Right lobe of liver (tissue), 6 donors: ENCODE results near the gene VSIG2. TPM values are rescaled to one million over a fixed set of nuclear protein-coding genes. Genes with fewer than 3 reads are reported as not detected.

Source experiments
- ATAC-seq, 4 donors: fragments of 200-7000 bp; cut with Tn5 transposase; one replicate each; pipeline ENCODE4 v1.9.1; 2020; ENCODE audit warnings: mild to moderate bottlenecking in 4 of 4, moderate library complexity in 4 of 4
- DNase-seq, 3 donors: peaks; one replicate each; pipeline ENCODE4 v3.0.0-alpha.2; 2020
- H3K27ac ChIP-seq, 3 donors: fragments of 200-600 bp; one replicate each; pipeline ENCODE4 v1.8.0; 2022
- H3K27me3 ChIP-seq, 2 donors: fragments of 200-600 bp; one replicate each; pipeline ENCODE4 v1.8.0; 2022
- H3K36me3 ChIP-seq, 4 donors: fragments of 200-600 bp; sonication (generic) in 1 of 4; one replicate each; pipeline versions ENCODE4 v1.5.1 to v1.8.0; 2017 to 2022; ENCODE audit warnings: control low read depth in 1 of 4
- H3K4me1 ChIP-seq, 4 donors: fragments of 200-600 bp; sonication (generic) in 1 of 4; one replicate each; pipeline versions ENCODE4 v1.5.1 to v1.8.0; 2017 to 2022; ENCODE audit warnings: control low read depth in 1 of 4
- H3K4me3 ChIP-seq, 3 donors: fragments of 200-600 bp; one replicate each; pipeline ENCODE4 v1.8.0; 2022
- H3K9me3 ChIP-seq, 4 donors: fragments of 200-600 bp; sonication (generic) in 1 of 4; one replicate each; pipeline versions ENCODE4 v1.5.1 to v1.8.0; 2017 to 2022; ENCODE audit warnings: control low read depth in 1 of 4
- CTCF ChIP-seq, 4 donors: fragments of 200-600 bp in 3 of 4; fragments of 450-650 bp in 1 of 4; IDR thresholded peaks; one replicate each; pipeline versions ENCODE4 v1.5.1 to v1.8.0; 2016 to 2022; ENCODE audit warnings: antibody characterized with exemption in 4 of 4, mild to moderate bottlenecking in 2 of 4
- POLR2A ChIP-seq: fragments of 450-650 bp; IDR thresholded peaks from one replicate; pipeline ENCODE4 v1.6.1; 2017; ENCODE audit warnings: antibody characterized with exemption, mild to moderate bottlenecking
- WGBS: methylation state at CpG from one replicate; pipeline ENCODE4 v1.1.6; 2018; ENCODE audit warnings: low coverage, low lambda C conversion rate; ENCODE audit not compliant: insufficient coverage; ENCODE audit errors: missing lambda C conversion rate; 5-methylcytosine and 5-hydroxymethylcytosine counted together
- intact Hi-C, 2 donors: fragments of 100-400 bp; cut with DNase I; formaldehyde crosslinking; loops; one replicate each; pipeline versions ENCODE4 v1.11.2 to v1.14.1; 2022
- total RNA-seq, 6 experiments: library from RNA; depleted of rRNA in 2 of 6; stranded (reverse); fragments of >200 nt in 2 of 6; fragmentation: NEBNext Ultra II Directional in 3 of 6; extraction: Animal tissue kit (Norgen Biotek cat#: 25700) in 3 of 6; gene quantifications; one replicate each; pipeline versions ENCODE4 v1.1.0 to v1.2.4, GENCODE V29; 2016 to 2023
- donor health status: DM: no; HTN: yes; CAD: no.
- donor health status: DM: no; HTN: no; CAD: no.
- donor health status: DM: no; HTN: no; CAD: no.
- donor health status: DM: no; HTN: yes; CAD: no.
- donor health status: DM: no; HTN: yes; CAD: no.

The VSIG2 gene
- total RNA-seq, 6 experiments from 2014 or later: 0.68 to 1.4 (median 0.83) TPM; not detected in 1

DNA sequence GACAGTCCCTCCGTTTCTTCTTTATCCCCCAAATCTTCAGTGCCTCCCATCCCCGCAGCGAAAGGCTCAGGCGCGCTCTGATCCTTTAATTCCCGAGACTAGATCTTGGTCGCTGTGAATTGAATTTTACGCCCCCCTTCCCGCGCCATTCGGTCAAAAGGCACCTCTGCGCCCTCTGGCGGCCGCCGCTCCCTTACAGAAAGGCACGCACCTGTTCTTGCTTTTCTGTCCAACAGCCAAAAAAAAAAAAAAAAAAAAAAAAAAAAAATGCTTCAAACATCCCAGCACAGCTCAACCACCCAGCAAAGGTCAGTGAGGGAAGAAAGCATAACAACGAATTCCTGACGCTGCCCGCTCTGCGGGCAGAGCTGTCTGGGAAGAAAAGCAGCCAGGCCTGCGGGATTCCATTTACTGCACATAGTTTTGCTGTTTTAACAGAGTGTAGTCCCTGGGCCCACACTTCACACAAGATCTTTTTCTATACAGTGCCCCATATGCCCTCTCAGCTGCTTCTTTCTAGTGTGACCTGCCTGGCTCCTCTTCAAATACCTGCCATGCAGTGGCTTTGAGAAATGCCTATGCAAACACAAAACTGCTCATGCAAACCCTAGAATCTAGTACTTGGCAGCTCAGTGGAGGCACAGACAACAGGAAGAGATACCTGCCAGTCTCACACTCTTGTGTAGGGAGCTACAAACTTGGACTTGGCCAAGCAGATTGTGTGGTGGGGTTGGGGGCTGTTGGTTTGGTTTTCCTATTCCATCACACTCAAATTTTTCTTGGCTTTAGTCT, 11.3 kb upstream of the VSIG2 start:
- Histone ChIP-seq H3K9me3 (no peaks in the 10 kb centered on the region), H3K27me3 (peaks cover 0 to 25% of the 10 kb centered on the region in 2 donors), H3K4me1 (peaks cover 0 to 26% (median 5%) of the 10 kb centered on the region in 4 donors), H3K4me3 (peak overlapping the region; percentile 53 to 55 (median 54)), H3K27ac (peak overlapping the region in 2 of 3 donors; percentile 29 to 53), H3K36me3 (peaks cover 0 to 14% (median 0%) of the 10 kb centered on the region in 4 donors)
- intact Hi-C loops: loop anchor here (5.0 kb wide), 1 partner anchor 91 kb away; the partner anchor contains the start of genes SIAE (in 2 of the 2) and SPA17 (in 2 of the 2)
- TF ChIP-seq CTCF (IDR thresholded peaks at IDR 0.05) (peak; percentile 67 to 73 (median 70)), POLR2A (no peak)
- DNase-seq (peak; percentile 82 to 88 (median 85)), ATAC-seq (peak; percentile 46 to 68 (median 55))
- WGBS: 4% methylated on average over 20 of the region's 21 CpGs

DNA sequence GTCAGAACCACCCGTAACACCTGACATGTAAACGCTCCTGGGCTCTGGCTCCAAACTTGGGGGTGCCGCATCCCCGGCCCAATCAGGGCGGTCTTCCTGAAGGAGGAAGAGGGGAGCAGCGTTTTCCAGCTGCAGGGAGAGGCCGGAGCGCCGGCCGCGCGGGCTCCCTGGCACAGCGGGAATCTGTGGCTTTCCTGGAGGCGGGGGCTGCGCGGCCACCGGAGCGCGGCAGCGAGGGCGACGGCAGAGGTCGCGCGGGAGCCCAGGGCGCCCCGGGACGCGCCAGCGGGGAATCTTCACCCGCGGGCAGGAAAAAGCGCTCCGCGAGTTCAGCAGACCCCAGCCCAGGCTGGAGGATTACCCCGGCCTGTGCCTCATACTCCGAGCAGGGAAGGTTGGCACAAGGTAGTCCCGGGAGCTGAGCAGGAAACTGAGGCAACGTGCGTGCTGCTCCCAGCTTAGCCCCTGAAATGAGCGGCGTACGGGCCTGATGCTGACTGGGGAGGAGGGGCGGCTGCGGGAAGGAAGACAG, 10.6 kb upstream of the VSIG2 start:
- peaks cover 0 to 14% (median 0%) of the 10 kb centered on the region in 4 donors for H3K36me3 ChIP-seq
- H3K4me1 ChIP-seq: peaks cover 0 to 29% (median 5%) of the 10 kb centered on the region in 4 donors
- no peaks in the 10 kb centered on the region for H3K9me3 ChIP-seq
- TF ChIP-seq POLR2A (no peak), CTCF (IDR thresholded peaks at IDR 0.05) (no peak)
- H3K27me3 ChIP-seq: peaks cover 0 to 25% of the 10 kb centered on the region in 2 donors
- peak overlapping the region; percentile 53 to 55 (median 54) for H3K4me3 ChIP-seq
- DNase-seq: no peak
- intact Hi-C loops: loop anchor here (5.0 kb wide), 1 partner anchor 90 kb away; the partner anchor contains the start of genes SIAE (in 2 of the 2) and SPA17 (in 2 of the 2)
- H3K27ac ChIP-seq: peak overlapping the region; percentile 29 to 53 (median 36)
- ATAC-seq: peak in 3 of 4 donors; percentile 4 to 16 (median 6)
- 0% methylated on average over 16 of the region's 45 CpGs for WGBS

DNA sequence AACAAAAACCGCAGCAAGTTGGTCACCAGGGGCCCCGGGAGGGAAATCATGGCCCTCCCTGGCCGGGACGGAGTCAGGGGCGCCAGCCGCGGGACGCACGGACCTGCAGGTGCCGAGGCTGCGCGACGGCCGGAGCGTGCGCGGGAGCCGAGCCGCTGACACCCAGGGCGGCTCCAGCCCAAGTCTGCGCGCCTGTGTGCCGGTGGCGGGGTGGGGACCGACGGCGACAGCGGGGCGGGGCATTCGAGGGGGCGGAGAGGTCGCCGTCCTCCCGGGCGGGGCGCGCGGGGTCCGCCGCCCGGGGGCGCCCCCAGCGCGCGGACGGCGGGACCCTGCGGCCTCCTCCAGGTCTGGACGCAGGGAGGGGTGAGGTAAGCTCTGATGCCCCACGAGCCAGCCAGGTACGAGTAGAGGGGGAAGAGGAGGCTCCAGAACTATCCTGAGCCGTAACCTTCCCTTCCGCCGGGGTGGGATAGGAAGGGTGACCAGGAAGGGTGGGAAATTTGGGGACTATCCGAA, 10.1 kb upstream of the VSIG2 start, which contains the start of gene ESAM:
Gene ESAM, minus strand, starts transcription at position 186 of the 519 bp plus-strand sequence. Its CDS starts 136 bp downstream, at position 50.
- TF ChIP-seq POLR2A (peak; percentile 50), CTCF (IDR thresholded peaks at IDR 0.05) (no peak)
- Histone ChIP-seq H3K27ac (peak within 1 kb of the TSS; percentile 59 to 87 (median 67)), H3K4me1 (peaks cover 0 to 29% (median 5%) of the 10 kb centered on the region in 4 donors), H3K4me3 (peak within 1 kb of the TSS; percentile 53 to 55 (median 54)), H3K9me3 (no peaks in the 10 kb centered on the region), H3K36me3 (peaks cover 0 to 9% (median 0%) of the 10 kb centered on the region in 4 donors), H3K27me3 (peaks cover 0 to 25% of the 10 kb centered on the region in 2 donors)
- ATAC-seq: peak; percentile 56 to 69 (median 59)
- intact Hi-C loops: loop anchor here (5.0 kb wide), 1 partner anchor 90 kb away; the partner anchor contains the start of genes SIAE (in 2 of the 2) and SPA17 (in 2 of the 2)
- 0% methylated on average over 6 of the region's 55 CpGs for WGBS
- peak in 2 of 3 donors; percentile 71 to 78 for DNase-seq

DNA sequence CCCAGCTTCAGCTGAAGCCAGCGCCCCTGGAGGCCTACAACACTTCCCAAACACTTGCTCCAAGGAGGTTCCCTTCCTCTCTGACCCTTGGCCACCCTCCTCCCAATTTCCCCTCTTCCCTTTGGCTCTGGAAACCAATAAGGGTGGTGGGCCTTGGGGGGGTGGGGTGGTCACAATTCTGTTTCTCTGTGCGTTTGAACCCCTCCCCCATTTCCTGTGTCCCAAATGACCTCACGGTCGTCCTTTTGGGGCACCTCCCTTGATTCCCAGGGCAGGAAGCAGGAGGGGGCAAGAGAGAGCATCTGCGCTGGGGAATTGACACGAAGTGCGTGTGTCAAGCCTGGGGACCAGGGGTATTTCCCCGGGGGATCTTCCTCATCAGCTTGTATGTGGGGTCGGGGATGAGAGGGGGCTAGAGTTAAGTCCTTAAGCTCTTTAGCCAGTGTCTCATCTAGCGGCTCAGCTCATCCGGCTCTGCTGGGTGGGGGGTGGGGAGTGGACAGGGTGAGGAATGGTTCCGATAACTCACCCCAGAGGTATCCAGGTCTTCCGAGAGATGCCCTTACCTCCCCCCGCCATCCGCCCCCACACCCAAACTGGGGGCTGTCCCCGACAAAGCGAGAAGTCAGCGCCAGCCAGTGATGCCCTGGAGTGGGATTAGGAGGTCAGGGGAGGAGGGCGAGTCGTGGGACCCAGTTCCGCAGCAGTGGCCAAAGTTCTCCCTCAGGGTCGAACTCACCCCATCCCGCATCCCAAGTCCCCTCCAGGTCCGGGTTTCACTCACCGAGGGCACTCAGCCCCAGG, 9.4 kb upstream of the VSIG2 start:
- Histone ChIP-seq H3K27ac (peak overlapping the region; percentile 59 to 87 (median 67)), H3K4me3 (peak overlapping the region; percentile 53 to 55 (median 54)), H3K9me3 (no peaks in the 10 kb centered on the region), H3K4me1 (peaks cover 0 to 29% (median 5%) of the 10 kb centered on the region in 4 donors), H3K27me3 (peaks cover 0 to 25% of the 10 kb centered on the region in 2 donors), H3K36me3 (peaks cover 0 to 2% (median 0%) of the 10 kb centered on the region in 4 donors)
- WGBS: 8% methylated on average over 8 of the region's 25 CpGs
- TF ChIP-seq POLR2A (no peak), CTCF (IDR thresholded peaks at IDR 0.05) (no peak)
- no peak for ATAC-seq
- intact Hi-C loops: loop anchor here (5.0 kb wide), 1 partner anchor 89 kb away; the partner anchor contains the start of genes SIAE (in 2 of the 2) and SPA17 (in 2 of the 2)
- DNase-seq: no peak
